HepG2 (cell line): ENCODE results near the gene JMJD1C. TPM values are rescaled to one million over a fixed set of nuclear protein-coding genes. Genes with fewer than 3 reads are reported as not detected.

Experiments
- ATAC-seq: fragments of 200-7000 bp; cut with Tn5 transposase; 3 replicates; pipeline ENCODE4 v1.9.1; 2020; ENCODE audit warnings: mild to moderate bottlenecking, moderate library complexity
- BruUV-seq: library from RNA; stranded (reverse); fragments of 400-500 nt; replicated peaks from 2 replicates; lab custom pipeline; 2021; lab: Mats Ljungman, UMichigan
- CTCF ChIA-PET: fragments of 300-600 bp; formaldehyde crosslinking; extraction: SDS; loops from one replicate; lab custom pipeline; 2021; ENCODE audit warnings: low total read pairs, inconsistent platforms, low intra/inter-chr PET ratio; lab: Yijun Ruan, JAX
- POLR2A ChIA-PET: fragments of 350-600 bp; sonication (Branson Sonifier 250); formaldehyde crosslinking; loops from one replicate; lab custom pipeline; 2020; ENCODE audit warnings: antibody characterized with exemption, inconsistent platforms; lab: Yijun Ruan, JAX
- DNase-seq: peaks from one replicate; pipeline ENCODE4 v3.0.0-alpha.2; 2015; ENCODE audit warnings: low spot score
- FAIRE-seq: peaks from 3 replicates; lab custom pipeline; 2011; peaks lifted over from hg19 to GRCh38; lab: Jason Lieb, UNC
- H2AFZ ChIP-seq: one replicate; pipeline ENCODE4 v1.6.1; 2011; ENCODE audit warnings: low read length, inconsistent platforms
- H3K27ac ChIP-seq: fragments of 300-600 bp; 3 replicates; pipeline ENCODE4 v1.8.0; 2011; ENCODE audit warnings: mixed run types, mild to moderate bottlenecking, mixed read lengths, low read length, inconsistent platforms; ENCODE audit not compliant: insufficient read depth; ENCODE audit errors: extremely low read length
- H3K27me3 ChIP-seq, 2 experiments: fragments of 200-600 bp in 1 of 2; 2 replicates in 1 of 2; 3 replicates in 1 of 2; pipeline versions ENCODE4 v1.6.0 to v1.8.0; 2011; ENCODE audit warnings: low read length in 2 of 2, mild to moderate bottlenecking in 2 of 2, moderate library complexity in 2 of 2, inconsistent platforms in 1 of 2; ENCODE audit not compliant: insufficient read depth in 2 of 2, control insufficient read depth in 1 of 2
- H3K36me3 ChIP-seq, 2 experiments: fragments of 200-600 bp in 1 of 2; replicated peaks in 1 of 2; 2 replicates in 1 of 2; 3 replicates in 1 of 2; pipeline versions ENCODE4 v1.5.1 to v1.8.0; 2011; ENCODE audit warnings: low read length in 2 of 2, inconsistent platforms in 1 of 2; ENCODE audit not compliant: insufficient read depth in 2 of 2, control insufficient read depth in 1 of 2
- H3K4me1 ChIP-seq: 2 replicates; pipeline ENCODE4 v1.5.1; 2012; ENCODE audit warnings: low read length, inconsistent platforms; ENCODE audit not compliant: insufficient read depth
- H3K4me2 ChIP-seq: 2 replicates; pipeline ENCODE4 v1.6.0; 2011; ENCODE audit warnings: low read depth, low read length, inconsistent platforms
- H3K4me3 ChIP-seq, 3 experiments: fragments of 200-600 bp in 1 of 3; sonication (generic), shearing (Covaris generic) in 1 of 3; replicated peaks in 1 of 3; 2 replicates each; pipeline ENCODE4 v1.5.1; 2011 to 2016; ENCODE audit warnings: low read length in 3 of 3, inconsistent platforms in 2 of 3, low read depth in 2 of 3, mild to moderate bottlenecking in 2 of 3, control low read depth in 1 of 3, mixed read lengths in 1 of 3; ENCODE audit not compliant: insufficient read depth in 1 of 3
- H3K79me2 ChIP-seq: one replicate; pipeline ENCODE4 v1.6.1; 2011; ENCODE audit warnings: low read length, inconsistent platforms; ENCODE audit not compliant: insufficient read depth
- H3K9ac ChIP-seq: 2 replicates; pipeline ENCODE4 v1.6.0; 2011; ENCODE audit warnings: mild to moderate bottlenecking, low read depth, low read length, inconsistent platforms; ENCODE audit not compliant: insufficient read depth
- H3K9me3 ChIP-seq: 2 replicates; pipeline ENCODE4 v1.5.1; 2012; ENCODE audit warnings: mild to moderate bottlenecking, low read length
- H4K20me1 ChIP-seq: 2 replicates; pipeline ENCODE4 v1.6.0; 2011; ENCODE audit warnings: inconsistent platforms, mild to moderate bottlenecking, low read length, moderate library complexity; ENCODE audit not compliant: insufficient read depth
- ARHGAP35 ChIP-seq: sonication (generic); formaldehyde crosslinking; IDR thresholded peaks from 2 replicates; pipeline ENCODE4 v1.9.0; 2022; ENCODE audit warnings: mild to moderate bottlenecking, inconsistent platforms, moderate library complexity, missing genetic modification reagents, borderline replicate concordance
- ARID3A ChIP-seq: IDR thresholded peaks from 2 replicates; pipeline ENCODE4 v1.6.1; 2012; ENCODE audit warnings: low read depth, low read length, improper control_type of control experiment
- ELF3 ChIP-seq: IDR thresholded peaks from 2 replicates; pipeline ENCODE4 v1.6.1; 2016; ENCODE audit warnings: missing genetic modification reagents, missing compliant biosample characterization
- KAT7 ChIP-seq: IDR thresholded peaks from 2 replicates; pipeline ENCODE4 v1.6.1; 2018; ENCODE audit warnings: borderline replicate concordance, missing compliant biosample characterization
- KDM4B ChIP-seq: sonication (generic); formaldehyde crosslinking; IDR thresholded peaks from 2 replicates; pipeline ENCODE4 v1.4.0; 2020; ENCODE audit warnings: missing genetic modification reagents
- KIAA2018 ChIP-seq: sonication (generic); formaldehyde crosslinking; IDR thresholded peaks from 2 replicates; pipeline ENCODE4 v1.5.0; 2020; ENCODE audit warnings: mild to moderate bottlenecking, missing genetic modification reagents, borderline replicate concordance
- MAF1 ChIP-seq: sonication (generic); formaldehyde crosslinking; IDR thresholded peaks from 2 replicates; pipeline ENCODE4 v1.5.0; 2020; ENCODE audit warnings: missing genetic modification reagents, borderline replicate concordance
- NFIB ChIP-seq: sonication (generic); formaldehyde crosslinking; IDR thresholded peaks from 2 replicates; pipeline ENCODE4 v1.9.0; 2021; ENCODE audit warnings: missing genetic modification reagents, mild to moderate bottlenecking, borderline replicate concordance
- ONECUT2 ChIP-seq: sonication (generic); formaldehyde crosslinking; IDR thresholded peaks from 2 replicates; pipeline ENCODE4 v1.4.0; 2020; ENCODE audit warnings: missing genetic modification reagents
- U2AF1 ChIP-seq: fragments of 200-400 bp; formaldehyde crosslinking; optimal IDR thresholded peaks from 2 replicates; pipeline ENCODE3; 2017; ENCODE audit warnings: mild to moderate bottlenecking, low read depth, low read length
- ZNF33B ChIP-seq: sonication (generic); formaldehyde crosslinking; IDR thresholded peaks from 2 replicates; pipeline ENCODE4 v1.5.1; 2020; ENCODE audit warnings: mild to moderate bottlenecking, missing genetic modification reagents
- ZNF567 ChIP-seq: sonication (generic); formaldehyde crosslinking; IDR thresholded peaks from 2 replicates; pipeline ENCODE4 v1.8.1; 2023; ENCODE audit warnings: mild to moderate bottlenecking, missing genetic modification reagents, borderline replicate concordance
- ZSCAN9 ChIP-seq: IDR thresholded peaks from 2 replicates; pipeline ENCODE4 v1.6.1; 2016; ENCODE audit warnings: borderline replicate concordance
- WGBS: methylation state at CpG from one replicate; pipeline ENCODE4 v1.1.6; 2017; ENCODE audit warnings: low lambda C conversion rate; 5-methylcytosine and 5-hydroxymethylcytosine counted together
- in situ Hi-C: cut with HindIII; loops from 2 replicates; pipeline ENCODE4 v1.10.0; 2017; ENCODE audit warnings: low pct_unique_long_range_greater_than_20kb; ENCODE audit not compliant: extremely low pct_ligation_motif_present
- intact Hi-C: fragments of 100-400 bp; cut with micrococcal nuclease; formaldehyde crosslinking; loops from one replicate; pipeline ENCODE4 v1.10.0; 2022; ENCODE audit not compliant: unreplicated experiment
- polyA plus RNA-seq, 8 experiments: library from polyadenylated mRNA; depleted of rRNA in 3 of 8; stranded (reverse) in 7 of 8; unstranded in 1 of 8; fragments of >200 nt; fragmentation: Illumina TruSeq in 4 of 8; extraction: Trizol in 4 of 8; gene quantifications; 2 replicates each; pipeline versions ENCODE4 v1.2.1 to v1.2.3, GENCODE V29; 2011 to 2016; ENCODE audit warnings: low read depth in 4 of 8, missing spikeins in 1 of 8, mixed read lengths in 1 of 8; ENCODE audit not compliant: insufficient read depth in 1 of 8
- total RNA-seq, 5 experiments: library from RNA; depleted of rRNA; stranded (reverse); fragments of >200 nt; fragmentation: Illumina TruSeq; extraction: Trizol; gene quantifications; 2 replicates each; pipeline ENCODE4 v1.2.3, GENCODE V29; 2016; ENCODE audit warnings: low read depth in 1 of 5

Gene JMJD1C
- total and polyA plus RNA-seq, 2 of the 13 experiments (the other 11 are each of a cell fraction or from before 2014, with no cell fraction given): 42.3 to 42.7 TPM

DNA sequence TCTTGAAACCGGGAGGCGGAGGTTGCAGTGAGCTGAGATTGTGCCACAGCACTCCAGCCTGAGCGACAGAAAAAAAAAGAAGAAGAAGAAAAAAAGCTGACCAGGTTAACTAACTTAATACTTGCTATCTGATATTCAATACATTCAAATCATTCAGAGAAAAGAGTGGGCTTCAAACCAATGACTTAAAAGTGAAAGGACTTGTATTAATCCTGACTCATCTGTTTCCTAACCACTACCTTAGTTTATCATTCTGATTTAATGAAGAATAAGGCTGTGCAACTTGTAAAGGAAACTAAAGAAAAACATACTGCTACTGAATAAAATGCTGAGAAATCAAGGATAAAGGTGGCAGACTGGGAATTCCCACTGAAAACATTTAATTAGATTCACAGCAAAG, 204.3 kb downstream of the JMJD1C start (continued):
- no peak for TF ChIP-seq KIAA2018 (CRISPR knock-in tag)

- no peak for DNase-seq
- no peak overlapping the region for H3K27ac ChIP-seq
- WGBS: 97% methylated on average over 3 of the region's 3 CpGs
- POLR2A ChIA-PET: interaction anchor here (2.4 kb wide), 1 partner anchor 8 kb away, joined by 11 read pairs; no protein-coding TSS in a partner anchor
- no peak for FAIRE-seq
- no peaks in the 10 kb centered on the region for H3K27me3 ChIP-seq
- no peaks in the 10 kb centered on the region for H3K9me3 ChIP-seq
- H4K20me1 ChIP-seq: peaks cover 74% of the 10 kb centered on the region
- H3K36me3 ChIP-seq: peaks cover 2 to 43% of the 10 kb centered on the region in 2 experiments; a peak in 4 of 5 replicates
- no peak for ATAC-seq
- H2AFZ ChIP-seq: no peak overlapping the region
- H3K79me2 ChIP-seq: peaks cover 98% of the 10 kb centered on the region
- peaks cover 68% of the 10 kb centered on the region for H3K4me1 ChIP-seq
- in situ Hi-C loops (no loop called here), intact Hi-C loops (no loop called here)
- CTCF ChIA-PET: no interaction called here
- BruUV-seq: no TSS peak
- H3K4me2 ChIP-seq: no peak overlapping the region
- H3K4me3 ChIP-seq: no peak overlapping the region
- H3K9ac ChIP-seq: no peak overlapping the region
- no peak for TF ChIP-seq ZNF33B (CRISPR knock-in tag)
- TF ChIP-seq ZNF567 (CRISPR knock-in tag): no peak
- TF ChIP-seq KDM4B (CRISPR knock-in tag): no peak
- TF ChIP-seq ONECUT2: no peak
- no peak for TF ChIP-seq ARHGAP35 (CRISPR knock-in tag)
- no peak for TF ChIP-seq ZSCAN9 (CRISPR knock-in tag)
- TF ChIP-seq NFIB: no peak
- no peak for TF ChIP-seq U2AF1
- no peak for TF ChIP-seq ARID3A
- TF ChIP-seq MAF1 (CRISPR knock-in tag): no peak
- no peak for TF ChIP-seq ELF3 (CRISPR knock-in tag)
- TF ChIP-seq KAT7: no peak
These were observed 204.9 kb downstream of the JMJD1C start for GRCh38 chr10:63260860-63261251.
